GM21723 (cell line): ENCODE data around the gene CLMN.

ENCODE experiments used
- ATAC-seq: cut with Tn5 transposase; IDR thresholded peaks from one replicate; pipeline ENCODE4 v1.9.1; 2021; ENCODE audit warnings: mild to moderate bottlenecking, moderate library complexity; ENCODE audit not compliant: unreplicated experiment

CLMN gene

GRCh38 chr14:95322651-95323050 is 2.9 kb upstream of the CLMN start:
- ATAC-seq: no peak

- ATAC-seq: no peak
These were observed 2.2 kb upstream of the CLMN start for GRCh38 chr14:95321693-95322455.

- no peak for ATAC-seq
These were observed 1.4 kb upstream of the CLMN start for GRCh38 chr14:95320955-95321600.

GRCh38 chr14:95320078-95320895 is 579 bp upstream of the CLMN start:
- peak; percentile 6 for ATAC-seq

- no peak for ATAC-seq
These were observed 1.1 kb downstream of the CLMN start for GRCh38 chr14:95318399-95319311.

GRCh38 chr14:95317817-95318343 is 1.8 kb downstream of the CLMN start:
- ATAC-seq: no peak

GRCh38 chr14:95316821-95317220 is 2.9 kb downstream of the CLMN start:
- ATAC-seq: no peak

GRCh38 chr14:95315579-95315978 is 4.1 kb downstream of the CLMN start:
- no peak for ATAC-seq

GRCh38 chr14:95315156-95315555 is 4.6 kb downstream of the CLMN start:
- no peak for ATAC-seq

GRCh38 chr14:95314609-95315008 is 5.1 kb downstream of the CLMN start:
- ATAC-seq: peak; percentile 73

GRCh38 chr14:95313707-95314106 is 6.0 kb downstream of the CLMN start:
- ATAC-seq: no peak

- ATAC-seq: no peak
These were observed 6.5 kb downstream of the CLMN start for GRCh38 chr14:95313190-95313589.

- ATAC-seq: no peak
These were observed 7.4 kb downstream of the CLMN start for GRCh38 chr14:95312311-95312710.

- no peak for ATAC-seq
These were observed 8.0 kb downstream of the CLMN start for GRCh38 chr14:95311752-95312151.

- ATAC-seq: no peak
These were observed 8.9 kb downstream of the CLMN start for GRCh38 chr14:95310635-95311380.

GRCh38 chr14:95309261-95310051 is 10.3 kb downstream of the CLMN start:
- no peak for ATAC-seq

- no peak for ATAC-seq
These were observed 11.6 kb downstream of the CLMN start for GRCh38 chr14:95308073-95308472.

- no peak for ATAC-seq
These were observed 12.2 kb downstream of the CLMN start for GRCh38 chr14:95307402-95308041.
